Measurements from ENCODE around the gene EFNA2. TPM values are rescaled to one million over a fixed set of nuclear protein-coding genes. Genes with fewer than 3 reads are reported as not detected.

The EFNA2 gene
- polyA plus RNA-seq, 1 experiment: not detected

GRCh38 chr19:1249990-1250436, 35.7 kb upstream of the EFNA2 start:
- H3K27ac ChIP-seq (ENCODE audit: low read depth, low read length): peak overlapping the region; percentile 65
- POLR2A ChIA-PET: interaction anchor here (1.0 kb wide), 1 partner anchor 17 kb away, joined by 6 read pairs; no protein-coding TSS in a partner anchor

GRCh38 chr19:1250437-1251260, 35.0 kb upstream of the EFNA2 start:
- TF ChIP-seq, protein P1, sequence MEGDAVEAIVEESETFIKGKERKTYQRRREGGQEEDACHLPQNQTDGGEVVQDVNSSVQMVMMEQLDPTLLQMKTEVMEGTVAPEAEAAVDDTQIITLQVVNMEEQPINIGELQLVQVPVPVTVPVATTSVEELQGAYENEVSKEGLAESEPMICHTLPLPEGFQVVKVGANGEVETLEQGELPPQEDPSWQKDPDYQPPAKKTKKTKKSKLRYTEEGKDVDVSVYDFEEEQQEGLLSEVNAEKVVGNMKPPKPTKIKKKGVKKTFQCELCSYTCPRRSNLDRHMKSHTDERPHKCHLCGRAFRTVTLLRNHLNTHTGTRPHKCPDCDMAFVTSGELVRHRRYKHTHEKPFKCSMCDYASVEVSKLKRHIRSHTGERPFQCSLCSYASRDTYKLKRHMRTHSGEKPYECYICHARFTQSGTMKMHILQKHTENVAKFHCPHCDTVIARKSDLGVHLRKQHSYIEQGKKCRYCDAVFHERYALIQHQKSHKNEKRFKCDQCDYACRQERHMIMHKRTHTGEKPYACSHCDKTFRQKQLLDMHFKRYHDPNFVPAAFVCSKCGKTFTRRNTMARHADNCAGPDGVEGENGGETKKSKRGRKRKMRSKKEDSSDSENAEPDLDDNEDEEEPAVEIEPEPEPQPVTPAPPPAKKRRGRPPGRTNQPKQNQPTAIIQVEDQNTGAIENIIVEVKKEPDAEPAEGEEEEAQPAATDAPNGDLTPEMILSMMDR (IDR thresholded peaks at IDR 0.05; ENCODE audit: low read depth, low read length): no peak
- peak overlapping the region; percentile 92 for H3K27ac ChIP-seq (ENCODE audit: low read depth, low read length)
- ChIA-PET POLR2A (interaction anchor here (1.0 to 7.4 kb wide), 2 partner anchors 16 kb away, joined by 6 to 241 read pairs; partner anchors contain the start of gene CIRBP), CTCF (no interaction called here)
- DNase-seq (ENCODE audit: low read depth, low spot score): no peak
- H3K27me3 ChIP-seq (ENCODE audit: control insufficient read depth, insufficient read depth, low read length): no peaks in the 10 kb centered on the region
- H3K4me3 ChIP-seq (ENCODE audit: low read depth, low read length): peak overlapping the region; percentile 86
- no peaks in the 10 kb centered on the region; the same call in 1 of the 2 replicates for H3K9me3 ChIP-seq (ENCODE audit: control insufficient read depth, insufficient read depth, low read length)

More at GRCh38 chr19:1249990-1250436, 35.7 kb upstream of the EFNA2 start:
- TF ChIP-seq, protein P1 (IDR thresholded peaks at IDR 0.05; ENCODE audit: low read depth, low read length): no peak
- H3K9me3 ChIP-seq (ENCODE audit: control insufficient read depth, insufficient read depth, low read length): no peaks in the 10 kb centered on the region; the same call in 1 of the 2 replicates
- DNase-seq (ENCODE audit: low read depth, low spot score): no peak
- no peaks in the 10 kb centered on the region for H3K27me3 ChIP-seq (ENCODE audit: control insufficient read depth, insufficient read depth, low read length)
- CTCF ChIA-PET: no interaction called here
- peak overlapping the region; percentile 86 for H3K4me3 ChIP-seq (ENCODE audit: low read depth, low read length)

DNA sequence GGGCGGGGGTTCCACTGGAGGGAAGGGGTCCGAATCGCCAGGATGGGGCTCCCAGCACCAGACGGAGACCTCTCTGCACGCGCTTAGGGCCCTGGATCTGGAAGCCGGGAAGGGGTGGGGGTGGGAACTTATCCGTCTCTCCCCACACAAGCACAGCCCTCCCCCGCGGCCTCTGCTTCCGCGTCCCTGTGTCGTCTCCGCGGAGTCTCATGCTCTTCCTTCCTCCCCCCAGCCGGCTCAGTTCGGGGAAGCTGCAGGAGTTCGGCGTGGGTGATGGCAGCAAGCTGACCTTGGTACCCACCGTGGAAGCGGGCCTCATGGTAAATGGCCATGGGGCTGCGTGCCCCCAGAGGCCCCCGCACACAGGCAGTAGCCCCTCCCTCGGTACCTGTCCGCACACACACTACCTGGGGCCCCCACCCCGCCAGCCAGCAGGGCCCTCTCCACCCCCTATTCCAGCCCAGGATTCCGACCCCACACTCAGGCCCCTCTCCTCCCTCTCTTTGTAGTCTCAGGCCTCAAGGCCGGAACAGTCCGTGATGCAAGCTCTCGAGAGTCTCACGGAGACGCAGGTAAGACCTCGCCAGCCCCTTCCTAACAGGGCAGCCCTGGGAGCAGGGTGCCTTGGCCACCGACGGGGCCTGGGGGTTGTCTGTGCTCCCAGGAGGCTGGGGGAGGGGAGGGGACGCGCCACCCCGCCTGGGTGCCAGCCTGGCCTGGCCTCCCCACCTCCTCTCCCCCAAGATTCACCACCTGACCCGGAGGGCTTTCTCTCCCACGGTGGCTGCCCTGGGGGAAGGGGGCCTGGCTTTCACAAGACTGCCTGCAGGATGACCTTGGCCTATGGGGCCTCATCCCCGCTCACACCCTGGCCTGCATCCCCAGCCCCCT, 34.1 kb upstream of the EFNA2 start:
- ChIA-PET CTCF (no interaction called here), POLR2A (interaction anchor here (7.4 kb wide), 1 partner anchor 15 kb away, joined by 241 read pairs; the partner anchor contains the start of gene CIRBP)
- no peaks in the 10 kb centered on the region for H3K27me3 ChIP-seq (ENCODE audit: control insufficient read depth, insufficient read depth, low read length)
- TF ChIP-seq, protein P1 (IDR thresholded peaks at IDR 0.05; ENCODE audit: low read depth, low read length): no peak
- DNase-seq (ENCODE audit: low read depth, low spot score): no peak
- peak overlapping the region; percentile 86 for H3K4me3 ChIP-seq (ENCODE audit: low read depth, low read length)
- peak overlapping the region; percentile 92 for H3K27ac ChIP-seq (ENCODE audit: low read depth, low read length)
- no peaks in the 10 kb centered on the region; the same call in 1 of the 2 replicates for H3K9me3 ChIP-seq (ENCODE audit: control insufficient read depth, insufficient read depth, low read length)

- peak overlapping the region; percentile 86 for H3K4me3 ChIP-seq (ENCODE audit: low read depth, low read length)
- H3K27me3 ChIP-seq (ENCODE audit: control insufficient read depth, insufficient read depth, low read length): no peaks in the 10 kb centered on the region
- no peak for DNase-seq (ENCODE audit: low read depth, low spot score)
- ChIA-PET CTCF (interaction anchor here (1.4 to 1.7 kb wide), 2 partner anchors 8 to 14 kb away, joined by 10 to 11 read pairs; no protein-coding TSS in a partner anchor), POLR2A (interaction anchor here (0.7 to 7.4 kb wide), 9 partner anchors 8 to 226 kb away, joined by 3 to 241 read pairs (median 8); partner anchors contain the start of genes ATP5F1D, CIRBP, CNN2 and FAM174C)
- TF ChIP-seq, protein P1 (IDR thresholded peaks at IDR 0.05; ENCODE audit: low read depth, low read length): no peak
- no peaks in the 10 kb centered on the region; the same call in 1 of the 2 replicates for H3K9me3 ChIP-seq (ENCODE audit: control insufficient read depth, insufficient read depth, low read length)
- H3K27ac ChIP-seq (ENCODE audit: low read depth, low read length): peak overlapping the region; percentile 92
These were observed 33.4 kb upstream of the EFNA2 start for GRCh38 chr19:1252221-1252820.
